Heart left ventricle (tissue), 13 donors: ENCODE results near the gene HOXC5.

ENCODE experiments used
- POLR2A ChIP-seq, 2 donors: fragments of 450-650 bp; IDR thresholded peaks; one replicate each; pipeline ENCODE4 v1.6.1; 2017; ENCODE audit warnings: antibody characterized with exemption in 2 of 2, mild to moderate bottlenecking in 2 of 2, moderate library complexity in 2 of 2
- TF ChIP-seq, protein P1 (sequence below), 12 donors: fragments of 200-600 bp; sonication (generic) in 4 of 12; IDR thresholded peaks; one replicate each; pipeline versions ENCODE4 v1.5.0 to v1.8.0; 2018 to 2022; ENCODE audit warnings: antibody characterized with exemption in 12 of 12, mild to moderate bottlenecking in 5 of 12
- donor health status: ischemic (EF 13 %, LVEDD 7.1; RV severe dilation, severe dysfunction).
- donor health status: DM: no; HTN: yes; CAD: no.
- donor health status: DM: no; HTN: no; CAD: no.
- donor health status: ischemic (EF 25% LVEDD 6.9; RV normal size, moderate dysfunction).
- donor health status: ischemic (EF 25% LVEDD 5.7; RV mildly dilated, moderate dysfunction).
- donor health status: ischemic (EF 35%, LVEDD 5.7; RV mildly dilated, moderate dysfunction).
- donor health status: nonischemic (EF 11% LVEDD 7.7; RV severe dilation, severe dysfunction).
- donor health status: DM: yes; HTN: yes; CAD: no.
- donor health status: PGD.
- donor health status: ischemic (EF 29% LVEDD 5.4; RV normal size, mild dysfunction).
- donor health status: nonischemic (EF 23%, LVEDD 6.1; RV moderate dilation, normal function).

DNA sequence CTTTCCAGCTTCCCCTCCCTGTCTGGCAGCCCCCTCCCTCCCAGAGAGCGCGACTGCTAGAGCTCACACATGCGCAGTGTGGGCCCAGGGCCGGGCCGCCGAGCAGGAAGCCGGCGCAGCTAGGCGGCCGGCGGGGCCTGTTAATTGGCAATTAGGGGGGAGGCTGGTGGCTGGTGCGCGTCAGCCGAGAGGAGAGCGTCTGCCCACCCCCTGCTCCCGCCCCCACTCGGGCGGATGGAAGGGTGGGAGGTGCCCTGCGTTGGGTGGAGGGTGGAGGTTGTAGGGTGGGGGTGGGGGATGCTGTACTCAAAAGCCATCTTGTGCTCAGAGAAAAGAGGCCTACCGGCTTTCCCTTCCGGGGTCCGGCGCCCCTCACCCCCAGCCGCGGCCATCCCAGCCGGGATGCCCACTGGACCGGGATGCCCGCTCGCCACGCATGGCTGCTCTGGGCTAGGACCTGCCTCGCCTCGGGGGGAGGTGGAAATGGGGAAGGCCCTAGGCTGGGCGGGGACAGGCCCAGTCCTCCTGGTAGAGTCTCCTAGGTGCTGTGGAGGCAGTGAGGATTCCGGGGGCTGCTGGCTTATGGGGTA lies 14.9 kb upstream of the HOXC5 start:
- TF ChIP-seq POLR2A (IDR thresholded peaks at IDR 0.05) = no peak
- TF ChIP-seq, protein P1, sequence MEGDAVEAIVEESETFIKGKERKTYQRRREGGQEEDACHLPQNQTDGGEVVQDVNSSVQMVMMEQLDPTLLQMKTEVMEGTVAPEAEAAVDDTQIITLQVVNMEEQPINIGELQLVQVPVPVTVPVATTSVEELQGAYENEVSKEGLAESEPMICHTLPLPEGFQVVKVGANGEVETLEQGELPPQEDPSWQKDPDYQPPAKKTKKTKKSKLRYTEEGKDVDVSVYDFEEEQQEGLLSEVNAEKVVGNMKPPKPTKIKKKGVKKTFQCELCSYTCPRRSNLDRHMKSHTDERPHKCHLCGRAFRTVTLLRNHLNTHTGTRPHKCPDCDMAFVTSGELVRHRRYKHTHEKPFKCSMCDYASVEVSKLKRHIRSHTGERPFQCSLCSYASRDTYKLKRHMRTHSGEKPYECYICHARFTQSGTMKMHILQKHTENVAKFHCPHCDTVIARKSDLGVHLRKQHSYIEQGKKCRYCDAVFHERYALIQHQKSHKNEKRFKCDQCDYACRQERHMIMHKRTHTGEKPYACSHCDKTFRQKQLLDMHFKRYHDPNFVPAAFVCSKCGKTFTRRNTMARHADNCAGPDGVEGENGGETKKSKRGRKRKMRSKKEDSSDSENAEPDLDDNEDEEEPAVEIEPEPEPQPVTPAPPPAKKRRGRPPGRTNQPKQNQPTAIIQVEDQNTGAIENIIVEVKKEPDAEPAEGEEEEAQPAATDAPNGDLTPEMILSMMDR (IDR thresholded peaks at IDR 0.05) = peak in 1 of 12 donors; percentile 7
